ENCODE measurements around the gene PNPLA1.

PNPLA1 gene

GRCh38 chr6:36314221-36315014, 44.6 kb downstream of the PNPLA1 start:
- Histone ChIP-seq H3K23ac (ENCODE audit: low read length) (no peak overlapping the region), H2BK5ac (ENCODE audit: low read length) (no peak overlapping the region), H2BK15ac (replicated peaks; ENCODE audit: low read depth) (no peak overlapping the region), H3K4ac (ENCODE audit: low read depth, low read length) (no peak overlapping the region), H3K79me1 (ENCODE audit: low read length) (no peaks in the 10 kb centered on the region), H3K18ac (ENCODE audit: low read length) (no peak overlapping the region), H3K27me3 (ENCODE audit: insufficient read depth, low read length, poor library complexity) (no peaks in the 10 kb centered on the region), H3K36me3 (ENCODE audit: control insufficient read depth, insufficient read depth, low read length) (no peaks in the 10 kb centered on the region), H3K4me2 (ENCODE audit: low read length) (no peak overlapping the region), H3K79me2 (ENCODE audit: control insufficient read depth, insufficient read depth, low read length) (no peaks in the 10 kb centered on the region), H3K4me3 (ENCODE audit: low read length) (no peak overlapping the region), H3K4me1 (ENCODE audit: control insufficient read depth, low read depth, low read length) (peaks cover 2% of the 10 kb centered on the region), H2AK5ac (ENCODE audit: low read length) (no peak overlapping the region), H4K5ac (ENCODE audit: low read length) (no peak overlapping the region), H3K27ac (ENCODE audit: low read depth, low read length) (no peak overlapping the region), H2BK120ac (ENCODE audit: low read depth, low read length) (no peak overlapping the region), H4K8ac (ENCODE audit: low read depth, low read length) (no peak overlapping the region), H3K9ac (ENCODE audit: low read length) (no peak overlapping the region), H3K56ac (ENCODE audit: low read length) (no peak overlapping the region)
- no CpG with 5 or more reads among the region's 3 CpGs for WGBS (ENCODE audit: extremely low coverage, insufficient coverage, low lambda C conversion rate)
- DNase-seq = peak; percentile 95

- Histone ChIP-seq H3K4ac (ENCODE audit: low read depth, low read length) (no peak overlapping the region), H3K9ac (ENCODE audit: low read length) (no peak overlapping the region), H3K18ac (ENCODE audit: low read length) (no peak overlapping the region), H3K23ac (ENCODE audit: low read length) (no peak overlapping the region), H3K4me2 (ENCODE audit: low read length) (no peak overlapping the region), H3K27ac (ENCODE audit: low read depth, low read length) (no peak overlapping the region), H3K79me1 (ENCODE audit: low read length) (no peaks in the 10 kb centered on the region), H3K4me1 (ENCODE audit: control insufficient read depth, low read depth, low read length) (peaks cover 2% of the 10 kb centered on the region), H4K5ac (ENCODE audit: low read length) (no peak overlapping the region), H2BK5ac (ENCODE audit: low read length) (no peak overlapping the region), H2BK15ac (replicated peaks; ENCODE audit: low read depth) (no peak overlapping the region), H2BK120ac (ENCODE audit: low read depth, low read length) (no peak overlapping the region), H3K79me2 (ENCODE audit: control insufficient read depth, insufficient read depth, low read length) (no peaks in the 10 kb centered on the region), H3K56ac (ENCODE audit: low read length) (no peak overlapping the region), H3K27me3 (ENCODE audit: insufficient read depth, low read length, poor library complexity) (no peaks in the 10 kb centered on the region), H4K8ac (ENCODE audit: low read depth, low read length) (no peak overlapping the region), H2AK5ac (ENCODE audit: low read length) (no peak overlapping the region), H3K4me3 (ENCODE audit: low read length) (no peak overlapping the region), H3K36me3 (ENCODE audit: control insufficient read depth, insufficient read depth, low read length) (no peaks in the 10 kb centered on the region)
- DNase-seq = no peak
- no CpG with 5 or more reads among the region's 5 CpGs for WGBS (ENCODE audit: extremely low coverage, insufficient coverage, low lambda C conversion rate)
Observed at GRCh38 chr6:36315921-36316320, 46.1 kb downstream of the PNPLA1 start.

- Histone ChIP-seq H3K23ac (ENCODE audit: low read length) (no peak overlapping the region), H4K5ac (ENCODE audit: low read length) (no peak overlapping the region), H2BK5ac (ENCODE audit: low read length) (no peak overlapping the region), H4K8ac (ENCODE audit: low read depth, low read length) (no peak overlapping the region), H2AK5ac (ENCODE audit: low read length) (no peak overlapping the region), H2BK120ac (ENCODE audit: low read depth, low read length) (no peak overlapping the region), H3K79me1 (ENCODE audit: low read length) (no peaks in the 10 kb centered on the region), H3K9ac (ENCODE audit: low read length) (no peak overlapping the region), H2BK15ac (replicated peaks; ENCODE audit: low read depth) (no peak overlapping the region), H3K36me3 (ENCODE audit: control insufficient read depth, insufficient read depth, low read length) (no peaks in the 10 kb centered on the region), H3K79me2 (ENCODE audit: control insufficient read depth, insufficient read depth, low read length) (no peaks in the 10 kb centered on the region), H3K4ac (ENCODE audit: low read depth, low read length) (no peak overlapping the region), H3K4me1 (ENCODE audit: control insufficient read depth, low read depth, low read length) (peaks cover 2% of the 10 kb centered on the region), H3K18ac (ENCODE audit: low read length) (no peak overlapping the region), H3K27me3 (ENCODE audit: insufficient read depth, low read length, poor library complexity) (no peaks in the 10 kb centered on the region), H3K4me3 (ENCODE audit: low read length) (no peak overlapping the region), H3K4me2 (ENCODE audit: low read length) (no peak overlapping the region), H3K56ac (ENCODE audit: low read length) (no peak overlapping the region), H3K27ac (ENCODE audit: low read depth, low read length) (no peak overlapping the region)
- no peak for DNase-seq
- no CpG with 5 or more reads among the region's 2 CpGs for WGBS (ENCODE audit: extremely low coverage, insufficient coverage, low lambda C conversion rate)
Observed at GRCh38 chr6:36317623-36318022, 47.8 kb downstream of the PNPLA1 start.

GRCh38 chr6:36318690-36319435, 49.0 kb downstream of the PNPLA1 start:
- Histone ChIP-seq H3K79me1 (ENCODE audit: low read length) (no peaks in the 10 kb centered on the region), H3K27ac (ENCODE audit: low read depth, low read length) (no peak overlapping the region), H4K8ac (ENCODE audit: low read depth, low read length) (no peak overlapping the region), H3K9ac (ENCODE audit: low read length) (no peak overlapping the region), H3K18ac (ENCODE audit: low read length) (no peak overlapping the region), H3K36me3 (ENCODE audit: control insufficient read depth, insufficient read depth, low read length) (no peaks in the 10 kb centered on the region), H3K4ac (ENCODE audit: low read depth, low read length) (no peak overlapping the region), H3K79me2 (ENCODE audit: control insufficient read depth, insufficient read depth, low read length) (no peaks in the 10 kb centered on the region), H2BK120ac (ENCODE audit: low read depth, low read length) (no peak overlapping the region), H3K23ac (ENCODE audit: low read length) (no peak overlapping the region), H4K5ac (ENCODE audit: low read length) (no peak overlapping the region), H2BK15ac (replicated peaks; ENCODE audit: low read depth) (no peak overlapping the region), H3K4me1 (ENCODE audit: control insufficient read depth, low read depth, low read length) (peaks cover 2% of the 10 kb centered on the region), H2AK5ac (ENCODE audit: low read length) (no peak overlapping the region), H3K56ac (ENCODE audit: low read length) (no peak overlapping the region), H3K27me3 (ENCODE audit: insufficient read depth, low read length, poor library complexity) (no peaks in the 10 kb centered on the region), H2BK5ac (ENCODE audit: low read length) (no peak overlapping the region), H3K4me3 (ENCODE audit: low read length) (no peak overlapping the region), H3K4me2 (ENCODE audit: low read length) (no peak overlapping the region)
- DNase-seq = no peak
- no CpG with 5 or more reads among the region's 6 CpGs for WGBS (ENCODE audit: extremely low coverage, insufficient coverage, low lambda C conversion rate)

GRCh38 chr6:36319436-36319762, 49.5 kb downstream of the PNPLA1 start:
- Histone ChIP-seq H3K27me3 (ENCODE audit: insufficient read depth, low read length, poor library complexity) (no peaks in the 10 kb centered on the region), H2AK5ac (ENCODE audit: low read length) (no peak overlapping the region)
- WGBS (ENCODE audit: extremely low coverage, insufficient coverage, low lambda C conversion rate) = no CpG with 5 or more reads among the region's 9 CpGs

More at GRCh38 chr6:36319436-36319762, 49.5 kb downstream of the PNPLA1 start:
- no peak for DNase-seq
- Histone ChIP-seq H3K79me2 (ENCODE audit: control insufficient read depth, insufficient read depth, low read length) (no peaks in the 10 kb centered on the region), H3K56ac (ENCODE audit: low read length) (no peak overlapping the region), H3K9ac (ENCODE audit: low read length) (no peak overlapping the region), H4K8ac (ENCODE audit: low read depth, low read length) (no peak overlapping the region), H2BK15ac (replicated peaks; ENCODE audit: low read depth) (no peak overlapping the region), H4K5ac (ENCODE audit: low read length) (no peak overlapping the region), H3K23ac (ENCODE audit: low read length) (no peak overlapping the region), H2BK5ac (ENCODE audit: low read length) (no peak overlapping the region), H3K18ac (ENCODE audit: low read length) (no peak overlapping the region), H3K79me1 (ENCODE audit: low read length) (no peaks in the 10 kb centered on the region), H3K36me3 (ENCODE audit: control insufficient read depth, insufficient read depth, low read length) (no peaks in the 10 kb centered on the region), H3K27ac (ENCODE audit: low read depth, low read length) (no peak overlapping the region), H3K4me3 (ENCODE audit: low read length) (no peak overlapping the region), H3K4ac (ENCODE audit: low read depth, low read length) (no peak overlapping the region), H2BK120ac (ENCODE audit: low read depth, low read length) (no peak overlapping the region), H3K4me1 (ENCODE audit: control insufficient read depth, low read depth, low read length) (peaks cover 2% of the 10 kb centered on the region), H3K4me2 (ENCODE audit: low read length) (no peak overlapping the region)

Data from mesendoderm (in vitro differentiated cells).